VCaP (cell line): ENCODE results near the gene ENPP7.

ENCODE experiments used
- H3K27ac ChIP-seq: fragments of 450-650 bp; 2 replicates; pipeline ENCODE4 v1.5.1; 2017
- TF ChIP-seq, protein P1 (sequence below): fragments of 450-650 bp; conservative IDR thresholded peaks from 2 replicates; pipeline ENCODE4 v1.5.1; 2017; ENCODE audit warnings: mild to moderate bottlenecking, moderate library complexity

Gene ENPP7

GRCh38 chr17:79788989-79789942 lies 58.5 kb downstream of the ENPP7 start:
- TF ChIP-seq, protein P1, sequence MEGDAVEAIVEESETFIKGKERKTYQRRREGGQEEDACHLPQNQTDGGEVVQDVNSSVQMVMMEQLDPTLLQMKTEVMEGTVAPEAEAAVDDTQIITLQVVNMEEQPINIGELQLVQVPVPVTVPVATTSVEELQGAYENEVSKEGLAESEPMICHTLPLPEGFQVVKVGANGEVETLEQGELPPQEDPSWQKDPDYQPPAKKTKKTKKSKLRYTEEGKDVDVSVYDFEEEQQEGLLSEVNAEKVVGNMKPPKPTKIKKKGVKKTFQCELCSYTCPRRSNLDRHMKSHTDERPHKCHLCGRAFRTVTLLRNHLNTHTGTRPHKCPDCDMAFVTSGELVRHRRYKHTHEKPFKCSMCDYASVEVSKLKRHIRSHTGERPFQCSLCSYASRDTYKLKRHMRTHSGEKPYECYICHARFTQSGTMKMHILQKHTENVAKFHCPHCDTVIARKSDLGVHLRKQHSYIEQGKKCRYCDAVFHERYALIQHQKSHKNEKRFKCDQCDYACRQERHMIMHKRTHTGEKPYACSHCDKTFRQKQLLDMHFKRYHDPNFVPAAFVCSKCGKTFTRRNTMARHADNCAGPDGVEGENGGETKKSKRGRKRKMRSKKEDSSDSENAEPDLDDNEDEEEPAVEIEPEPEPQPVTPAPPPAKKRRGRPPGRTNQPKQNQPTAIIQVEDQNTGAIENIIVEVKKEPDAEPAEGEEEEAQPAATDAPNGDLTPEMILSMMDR, result no peak
- H3K27ac ChIP-seq, result no peak overlapping the region

- no peak overlapping the region for H3K27ac ChIP-seq
- TF ChIP-seq, protein P1, result no peak
These were observed 59.4 kb downstream of the ENPP7 start for GRCh38 chr17:79789943-79790804.

DNA sequence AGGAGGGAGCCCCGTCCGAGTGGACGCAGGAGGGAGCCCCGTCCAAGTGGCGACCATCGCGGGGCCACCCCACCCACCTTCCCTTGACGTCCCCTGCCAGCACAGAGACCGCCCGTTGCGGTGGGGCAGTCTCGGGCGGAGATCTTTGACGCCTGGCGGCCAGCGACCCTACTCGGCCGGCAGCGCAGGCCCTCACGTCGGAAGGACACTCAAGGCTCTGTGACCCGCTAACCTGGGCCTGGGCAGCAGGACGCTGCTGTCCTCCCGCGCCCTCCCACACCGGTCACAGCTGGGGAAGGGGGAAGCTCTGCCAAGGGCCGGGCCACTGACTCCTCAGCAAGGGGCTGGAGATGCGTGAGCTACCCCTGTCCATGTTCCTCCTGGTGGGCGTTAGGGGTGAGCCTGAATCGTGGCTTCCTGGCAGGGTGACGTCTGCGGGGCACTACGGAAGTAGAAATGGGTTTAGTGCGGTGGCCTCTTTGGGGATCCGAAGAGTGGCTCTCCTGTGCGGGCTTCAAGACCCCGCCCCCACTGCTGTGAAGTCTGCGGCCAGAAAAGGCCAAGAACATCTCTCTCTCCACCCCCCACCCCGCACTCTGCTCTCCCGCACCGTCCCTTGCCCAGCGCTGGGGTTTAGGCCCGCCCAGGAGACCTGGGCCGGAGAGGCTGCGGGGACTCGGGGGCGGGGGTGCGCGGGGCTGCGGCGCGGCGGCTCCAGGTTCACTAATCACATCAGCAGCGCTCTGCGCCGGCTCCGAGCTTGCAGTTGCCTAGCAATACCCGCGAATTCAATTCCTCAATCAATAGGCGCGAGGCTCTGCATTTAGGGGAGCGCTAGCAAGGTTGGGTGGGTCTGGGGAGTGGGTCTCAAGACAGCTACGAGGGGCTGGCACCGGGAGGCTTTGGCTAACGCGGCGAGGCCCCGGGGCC lies 60.3 kb downstream of the ENPP7 start:
- H3K27ac ChIP-seq, result no peak overlapping the region
- TF ChIP-seq, protein P1, result no peak

DNA sequence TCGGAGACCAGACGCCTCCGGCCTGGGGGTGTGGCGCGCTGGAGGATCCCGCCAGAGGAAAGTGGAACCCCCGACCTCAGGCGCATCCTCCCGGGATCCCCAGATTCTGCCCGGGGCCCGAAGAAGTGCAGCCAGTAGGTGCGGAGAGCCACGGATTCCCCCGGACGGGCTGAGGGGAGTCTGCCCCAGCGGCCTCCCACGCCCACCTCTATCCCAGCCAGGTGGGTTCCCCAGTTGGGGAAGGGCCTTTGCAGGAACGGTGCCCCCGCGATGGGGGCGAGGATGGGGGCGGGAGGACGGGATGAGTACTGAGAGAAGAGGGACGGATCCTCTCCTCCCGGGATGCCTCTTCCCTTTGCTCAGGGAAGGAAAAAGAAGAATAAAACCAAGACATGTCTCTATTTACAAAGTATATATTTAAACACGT lies 61.0 kb downstream of the ENPP7 start:
- TF ChIP-seq, protein P1, result no peak
- no peak overlapping the region for H3K27ac ChIP-seq
